ENCODE results near the gene SPTSSA. TPM values are rescaled to one million over a fixed set of nuclear protein-coding genes. Genes with fewer than 3 reads are reported as not detected.

Gene SPTSSA, protein sequence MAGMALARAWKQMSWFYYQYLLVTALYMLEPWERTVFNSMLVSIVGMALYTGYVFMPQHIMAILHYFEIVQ
- 10 to 100 TPM; 36.5 to 64.3 TPM for total RNA-seq

DNA sequence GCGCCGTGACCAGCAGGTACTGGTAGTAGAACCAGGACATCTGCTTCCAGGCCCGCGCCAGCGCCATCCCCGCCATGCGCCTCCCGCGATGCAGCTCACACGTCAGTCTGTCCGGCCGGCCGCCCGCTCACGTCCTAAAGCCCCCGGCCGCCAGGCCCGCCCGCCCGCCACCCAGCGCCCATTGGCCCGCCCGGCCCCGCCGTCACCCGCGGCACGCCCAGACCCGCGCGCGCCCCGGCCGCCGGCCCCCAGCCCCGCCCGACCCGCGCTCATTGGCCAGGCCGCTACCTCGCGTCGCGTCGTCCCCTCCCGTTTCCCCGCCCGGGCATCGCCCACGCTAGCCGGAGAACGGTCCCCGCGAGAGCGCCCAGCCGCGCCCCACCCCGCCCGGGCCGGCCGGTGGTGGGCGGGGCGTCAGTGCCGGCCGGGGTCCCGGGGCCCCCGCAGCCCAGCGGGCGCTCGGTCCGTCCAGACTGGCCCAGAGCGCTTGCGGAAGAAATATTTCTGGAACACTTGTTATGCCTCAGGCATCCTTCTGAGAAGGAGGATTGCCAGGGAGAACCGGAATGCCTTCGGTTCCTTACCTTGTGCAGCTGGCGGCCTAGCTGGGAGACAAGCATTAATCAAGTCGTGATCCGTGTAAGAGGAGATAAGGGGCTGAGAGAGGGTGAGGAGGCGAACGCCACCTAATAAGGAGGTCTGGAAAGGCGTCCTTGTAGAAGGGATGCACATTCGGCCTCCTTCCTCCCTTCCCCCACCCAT, at the start of gene SPTSSA:
SPTSSA (minus strand) TSS at position 109 of the 762 bp plus-strand sequence; CDS start at position 76, 33 bp downstream.

Other genes with a start within 250 kb of the SPTSSA start
- gene EAPP, start 77.5 kb upstream of the SPTSSA start, total RNA-seq: 10 to 100 TPM; 39.2 to 39.3 TPM
- gene SNX6, start 167.9 kb upstream of the SPTSSA start, total RNA-seq: 10 to 100 TPM; 90.2 to 99.9 TPM